ENCODE results near the gene LRP10. TPM values are rescaled to one million over a fixed set of nuclear protein-coding genes. Genes with fewer than 3 reads are reported as not detected.

LRP10 gene
- total RNA-seq, 2 donors from 2014 or later = 124 to 150 TPM

- Histone ChIP-seq H3K36me3 (peaks cover 0 to 11% of the 10 kb centered on the region in 2 donors), H3K27me3 (replicated peaks; ENCODE audit: insufficient read depth) (no peaks in the 10 kb centered on the region), H3K4me1 (replicated peaks) (peaks cover 12% of the 10 kb centered on the region), H3K4me3 (no peak overlapping the region), H3K27ac (no peak overlapping the region), H3K9me3 (no peaks in the 10 kb centered on the region)
- DNase-seq (ENCODE audit: low spot score) = no peak
- TF ChIP-seq, protein P1, sequence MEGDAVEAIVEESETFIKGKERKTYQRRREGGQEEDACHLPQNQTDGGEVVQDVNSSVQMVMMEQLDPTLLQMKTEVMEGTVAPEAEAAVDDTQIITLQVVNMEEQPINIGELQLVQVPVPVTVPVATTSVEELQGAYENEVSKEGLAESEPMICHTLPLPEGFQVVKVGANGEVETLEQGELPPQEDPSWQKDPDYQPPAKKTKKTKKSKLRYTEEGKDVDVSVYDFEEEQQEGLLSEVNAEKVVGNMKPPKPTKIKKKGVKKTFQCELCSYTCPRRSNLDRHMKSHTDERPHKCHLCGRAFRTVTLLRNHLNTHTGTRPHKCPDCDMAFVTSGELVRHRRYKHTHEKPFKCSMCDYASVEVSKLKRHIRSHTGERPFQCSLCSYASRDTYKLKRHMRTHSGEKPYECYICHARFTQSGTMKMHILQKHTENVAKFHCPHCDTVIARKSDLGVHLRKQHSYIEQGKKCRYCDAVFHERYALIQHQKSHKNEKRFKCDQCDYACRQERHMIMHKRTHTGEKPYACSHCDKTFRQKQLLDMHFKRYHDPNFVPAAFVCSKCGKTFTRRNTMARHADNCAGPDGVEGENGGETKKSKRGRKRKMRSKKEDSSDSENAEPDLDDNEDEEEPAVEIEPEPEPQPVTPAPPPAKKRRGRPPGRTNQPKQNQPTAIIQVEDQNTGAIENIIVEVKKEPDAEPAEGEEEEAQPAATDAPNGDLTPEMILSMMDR (IDR thresholded peaks at IDR 0.05) = no peak
- TF ChIP-seq POLR2A (IDR thresholded peaks at IDR 0.05) (no peak), POLR2AphosphoS5 (IDR thresholded peaks at IDR 0.05) (no peak)
- intact Hi-C loops (cut with DNase I) = no loop called here
- WGBS = 82% methylated on average over 4 of the region's 4 CpGs
These were observed 54.8 kb downstream of the LRP10 start for GRCh38 chr14:22926316-22926715.

GRCh38 chr14:22928237-22929103, 56.9 kb downstream of the LRP10 start:
- intact Hi-C loops (cut with DNase I) = no loop called here
- H3K27ac ChIP-seq = peak overlapping the region; percentile 86 to 93
- peaks cover 12% of the 10 kb centered on the region for H3K4me1 ChIP-seq (replicated peaks)
- TF ChIP-seq POLR2A (IDR thresholded peaks at IDR 0.05) (no peak), POLR2AphosphoS5 (IDR thresholded peaks at IDR 0.05) (no peak)
- TF ChIP-seq, protein P1 (IDR thresholded peaks at IDR 0.05) = no peak
- no peaks in the 10 kb centered on the region for H3K27me3 ChIP-seq (replicated peaks; ENCODE audit: insufficient read depth)
- no peak for DNase-seq (ENCODE audit: low spot score)
- 14% methylated on average over 12 of the region's 12 CpGs for WGBS
- peaks cover 0 to 11% of the 10 kb centered on the region in 2 donors for H3K36me3 ChIP-seq
- H3K9me3 ChIP-seq = no peaks in the 10 kb centered on the region
- peak overlapping the region; percentile 83 to 96 for H3K4me3 ChIP-seq

- Histone ChIP-seq H3K36me3 (peaks cover 0 to 2% of the 10 kb centered on the region in 2 donors), H3K27me3 (replicated peaks; ENCODE audit: insufficient read depth) (no peaks in the 10 kb centered on the region), H3K9me3 (no peaks in the 10 kb centered on the region), H3K27ac (peak within 1 kb of the TSS; percentile 86 to 93), H3K4me3 (peak within 1 kb of the TSS; percentile 83 to 96), H3K4me1 (replicated peaks) (peaks cover 12% of the 10 kb centered on the region)
- peak; percentile 89 for TF ChIP-seq POLR2A (IDR thresholded peaks at IDR 0.05)
- TF ChIP-seq, protein P1 (IDR thresholded peaks at IDR 0.05) = peak in 2 of 4 experiments; percentile 4 to 6
- peak; percentile 99 for TF ChIP-seq POLR2AphosphoS5 (IDR thresholded peaks at IDR 0.05)
- DNase-seq (ENCODE audit: low spot score) = peak; percentile 99
- intact Hi-C loops (cut with DNase I) = no loop called here
- WGBS = under 1% methylated on average over 51 of the region's 51 CpGs
These were observed 57.8 kb downstream of the LRP10 start, which contains the start of gene PRMT5 for GRCh38 chr14:22929104-22929960. Gene PRMT5 (minus strand): TSS chr14:22929376. CDS start chr14:22929361, 15 bp downstream.

DNA sequence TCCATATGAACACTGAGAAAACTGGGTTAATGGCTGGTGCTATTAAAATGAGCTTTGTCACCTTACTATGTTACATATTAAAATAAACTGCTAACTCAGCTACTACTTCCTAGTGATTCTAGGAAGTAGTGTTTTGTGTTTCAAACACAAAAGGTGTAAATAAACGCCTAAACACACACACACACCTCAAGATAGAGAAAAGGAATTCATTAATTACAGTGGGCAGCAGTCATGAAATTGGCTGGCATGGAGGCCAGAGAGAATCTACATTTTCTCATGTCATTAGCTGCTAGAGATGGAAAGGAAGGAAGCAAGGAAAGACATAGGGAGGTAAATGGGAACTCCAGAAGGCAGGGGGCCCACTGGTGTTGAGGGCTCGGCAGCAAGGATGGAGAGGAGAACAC, 58.4 kb downstream of the LRP10 start:
- no peaks in the 10 kb centered on the region for H3K9me3 ChIP-seq
- H3K27ac ChIP-seq = peak overlapping the region; percentile 82 to 83
- H3K27me3 ChIP-seq (replicated peaks; ENCODE audit: insufficient read depth) = no peaks in the 10 kb centered on the region
- H3K4me3 ChIP-seq = peak overlapping the region; percentile 27 to 29
- peaks cover 12% of the 10 kb centered on the region for H3K4me1 ChIP-seq (replicated peaks)
- 6% methylated on average over 2 of the region's 2 CpGs for WGBS
- H3K36me3 ChIP-seq = no peaks in the 10 kb centered on the region
- DNase-seq (ENCODE audit: low spot score) = peak; percentile 15
- intact Hi-C loops (cut with DNase I) = loop anchor here (2.0 kb wide), 1 partner anchor 53 kb away; the partner anchor contains the start of gene AJUBA
- no peak for TF ChIP-seq POLR2A (IDR thresholded peaks at IDR 0.05)
- TF ChIP-seq POLR2AphosphoS5 (IDR thresholded peaks at IDR 0.05) = no peak
- TF ChIP-seq, protein P1 (IDR thresholded peaks at IDR 0.05) = no peak

Small RNAs within 50 kb of the gene (small RNA-seq; reads per million reads assigned to genes)
- 0 reads per million in 2 donors for gene RF00019

Other genes with a start within 250 kb of the LRP10 start
- not detected for gene OR6J1, start 227.4 kb upstream of the LRP10 start, total RNA-seq
- gene OXA1L, start 105.1 kb upstream of the LRP10 start, total RNA-seq = 10 to 100 TPM; 65.2 to 81.9 TPM
- gene SLC7A7, start 56.3 kb upstream of the LRP10 start, total RNA-seq = 1 to 10 TPM; 4.6 to 8.1 TPM
- gene MRPL52, start 41.9 kb upstream of the LRP10 start, total RNA-seq = 100 to 1,000 TPM in 1 of 2 donors, 10 to 100 TPM in 1; 54.5 to 195 TPM
- gene MMP14, start 35.2 kb upstream of the LRP10 start, total RNA-seq = 10 to 100 TPM; 64.9 to 90.4 TPM
- gene REM2, start 11.5 kb downstream of the LRP10 start, total RNA-seq = 1 to 10 TPM in 1 of 2 donors, under 1 TPM in 1; 0.62 to 1.0 TPM
- 100 to 1,000 TPM; 170 to 463 TPM for gene RBM23, start 47.4 kb downstream of the LRP10 start, total RNA-seq
- 10 to 100 TPM; 65.0 to 71.0 TPM for gene PRMT5, start 57.6 kb downstream of the LRP10 start, total RNA-seq
- gene HAUS4, start 85.3 kb downstream of the LRP10 start, total RNA-seq = 10 to 100 TPM; 39.8 to 53.3 TPM
- 10 to 100 TPM; 21.0 to 27.9 TPM for gene AJUBA, start 110.8 kb downstream of the LRP10 start, total RNA-seq
- gene C14orf93, start 138.4 kb downstream of the LRP10 start, total RNA-seq = 10 to 100 TPM; 15.1 to 17.6 TPM
- 100 to 1,000 TPM; 124 to 152 TPM for gene PSMB5, start 163.2 kb downstream of the LRP10 start, total RNA-seq
- not detected for gene PSMB11, start 170.5 kb downstream of the LRP10 start, total RNA-seq
- 1 to 10 TPM; 4.0 to 7.2 TPM for gene CDH24, start 185.8 kb downstream of the LRP10 start, total RNA-seq
- gene ACIN1, start 223.4 kb downstream of the LRP10 start, total RNA-seq = 100 to 1,000 TPM in 1 of 2 donors, 10 to 100 TPM in 1; 86.6 to 168 TPM
- 10 to 100 TPM; 20.3 to 32.3 TPM for gene C14orf119, start 223.8 kb downstream of the LRP10 start, total RNA-seq
- not detected for gene CIROP, start 233.2 kb downstream of the LRP10 start, total RNA-seq
- gene CEBPE, start 247.5 kb downstream of the LRP10 start, total RNA-seq = not detected

Data from prostate gland (tissue), 2 donors.